Natural killer cell (primary cell): ENCODE measurements around the gene FKBP15. TPM values are rescaled to one million over a fixed set of nuclear protein-coding genes. Genes with fewer than 3 reads are reported as not detected.
"Not testable (repeated sequence)": the region's sequence is repeated elsewhere in the genome, so short reads cannot be mapped to it uniquely, and the experiment has no call there.

Experiments used
- ATAC-seq, 3 donors: fragments of 150-1000 bp in 2 of 3; fragments of 200-7000 bp in 1 of 3; cut with Tn5 transposase; 1 replicate in 1 of 3; 2 replicates in 2 of 3; pipeline ENCODE4 v1.10.0; 2021; ENCODE audit warnings: mild to moderate bottlenecking in 2 of 3, moderate library complexity in 2 of 3
- DNase-seq, 2 donors: peaks; one replicate each; pipeline versions ENCODE4 v3.0.0 to v3.0.0-alpha.2; 2013 to 2021; ENCODE audit warnings: mixed read lengths in 1 of 2
- H3K27ac ChIP-seq: one replicate; pipeline ENCODE4 v1.5.1; 2013; ENCODE audit warnings: mild to moderate bottlenecking, low read length
- H3K27me3 ChIP-seq: one replicate; pipeline ENCODE4 v1.6.1; 2013; ENCODE audit warnings: low read length; ENCODE audit not compliant: control insufficient read depth, insufficient read depth
- H3K36me3 ChIP-seq: one replicate; pipeline ENCODE4 v1.6.1; 2013; ENCODE audit warnings: low read length; ENCODE audit not compliant: control insufficient read depth, insufficient read depth
- H3K4me1 ChIP-seq: one replicate; pipeline ENCODE4 v1.6.1; 2013; ENCODE audit warnings: low read length; ENCODE audit not compliant: control insufficient read depth, insufficient read depth
- H3K4me3 ChIP-seq: one replicate; pipeline ENCODE4 v1.5.1; 2013; ENCODE audit warnings: low read length
- H3K9me3 ChIP-seq: one replicate; pipeline ENCODE4 v1.6.1; 2013; ENCODE audit warnings: low read length; ENCODE audit not compliant: control insufficient read depth, insufficient read depth
- H3K27ac Mint-ChIP-seq, 2 donors: one replicate each; pipeline ENCODE4 v1.8.0; 2022; ENCODE audit warnings: mild to moderate bottlenecking in 2 of 2, mixed read lengths in 2 of 2, moderate library complexity in 1 of 2
- H3K27me3 Mint-ChIP-seq, 2 donors: one replicate each; pipeline ENCODE4 v1.8.0; 2022; ENCODE audit warnings: low read depth in 2 of 2, mixed read lengths in 2 of 2
- H3K36me3 Mint-ChIP-seq: one replicate; pipeline ENCODE4 v1.8.0; 2022; ENCODE audit warnings: mixed read lengths
- H3K4me1 Mint-ChIP-seq, 2 donors: one replicate each; pipeline ENCODE4 v1.8.0; 2022; ENCODE audit warnings: mixed read lengths in 2 of 2
- H3K4me3 Mint-ChIP-seq: one replicate; pipeline ENCODE4 v1.8.0; 2022; ENCODE audit warnings: mild to moderate bottlenecking, moderate library complexity, mixed read lengths
- H3K9me3 Mint-ChIP-seq, 2 donors: one replicate each; pipeline ENCODE4 v1.8.0; 2022; ENCODE audit warnings: mixed read lengths in 2 of 2
- WGBS: methylation state at CpG from one replicate; pipeline ENCODE4 v1.1.7; 2013; ENCODE audit warnings: missing lambda C conversion rate; ENCODE audit not compliant: insufficient coverage; 5-methylcytosine and 5-hydroxymethylcytosine counted together
- intact Hi-C: fragments of 100-400 bp; cut with micrococcal nuclease; formaldehyde crosslinking; loops from one replicate; pipeline ENCODE4 v1.14.2; 2022
- total RNA-seq, 4 donors: library from RNA; stranded (reverse); fragments of 120-200 nt in 1 of 4; gene quantifications; one replicate each; pipeline versions ENCODE4 v1.2.3 to v1.2.4, GENCODE V29; 2013 to 2022
- TF ChIP-seq, protein P1 (sequence below): fragments of 200-600 bp; IDR thresholded peaks from one replicate; pipeline ENCODE4 v1.8.0; 2022; ENCODE audit warnings: antibody characterized with exemption

The FKBP15 gene
- total RNA-seq, 3 donors from 2014 or later (not counting 1 experiment from before 2014, with no cell fraction given): 35.0 to 37.9 (median 35.9) TPM

DNA sequence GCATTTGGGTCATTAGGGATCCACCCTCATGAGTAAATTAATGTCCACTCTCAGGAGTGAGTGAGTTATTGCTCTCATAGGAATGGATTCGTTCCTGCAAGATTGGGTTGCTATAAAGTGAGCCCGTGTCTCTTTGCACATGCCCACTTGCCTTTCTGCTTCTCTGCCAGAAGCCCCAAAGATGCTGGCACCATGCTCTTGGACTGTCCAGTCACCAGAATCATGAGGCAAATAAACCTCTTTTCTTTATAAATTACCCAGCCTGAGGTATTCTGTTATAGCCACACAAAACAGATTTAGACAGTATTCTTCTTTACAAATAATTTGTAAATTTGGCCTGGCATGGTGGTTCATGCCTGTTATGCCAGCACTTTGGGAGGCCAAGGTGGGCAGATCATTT lies 29.7 kb upstream of the FKBP15 start:
- intact Hi-C loops: no loop called here
- TF ChIP-seq, protein P1, sequence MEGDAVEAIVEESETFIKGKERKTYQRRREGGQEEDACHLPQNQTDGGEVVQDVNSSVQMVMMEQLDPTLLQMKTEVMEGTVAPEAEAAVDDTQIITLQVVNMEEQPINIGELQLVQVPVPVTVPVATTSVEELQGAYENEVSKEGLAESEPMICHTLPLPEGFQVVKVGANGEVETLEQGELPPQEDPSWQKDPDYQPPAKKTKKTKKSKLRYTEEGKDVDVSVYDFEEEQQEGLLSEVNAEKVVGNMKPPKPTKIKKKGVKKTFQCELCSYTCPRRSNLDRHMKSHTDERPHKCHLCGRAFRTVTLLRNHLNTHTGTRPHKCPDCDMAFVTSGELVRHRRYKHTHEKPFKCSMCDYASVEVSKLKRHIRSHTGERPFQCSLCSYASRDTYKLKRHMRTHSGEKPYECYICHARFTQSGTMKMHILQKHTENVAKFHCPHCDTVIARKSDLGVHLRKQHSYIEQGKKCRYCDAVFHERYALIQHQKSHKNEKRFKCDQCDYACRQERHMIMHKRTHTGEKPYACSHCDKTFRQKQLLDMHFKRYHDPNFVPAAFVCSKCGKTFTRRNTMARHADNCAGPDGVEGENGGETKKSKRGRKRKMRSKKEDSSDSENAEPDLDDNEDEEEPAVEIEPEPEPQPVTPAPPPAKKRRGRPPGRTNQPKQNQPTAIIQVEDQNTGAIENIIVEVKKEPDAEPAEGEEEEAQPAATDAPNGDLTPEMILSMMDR: no peak
- ATAC-seq: no peak

DNA sequence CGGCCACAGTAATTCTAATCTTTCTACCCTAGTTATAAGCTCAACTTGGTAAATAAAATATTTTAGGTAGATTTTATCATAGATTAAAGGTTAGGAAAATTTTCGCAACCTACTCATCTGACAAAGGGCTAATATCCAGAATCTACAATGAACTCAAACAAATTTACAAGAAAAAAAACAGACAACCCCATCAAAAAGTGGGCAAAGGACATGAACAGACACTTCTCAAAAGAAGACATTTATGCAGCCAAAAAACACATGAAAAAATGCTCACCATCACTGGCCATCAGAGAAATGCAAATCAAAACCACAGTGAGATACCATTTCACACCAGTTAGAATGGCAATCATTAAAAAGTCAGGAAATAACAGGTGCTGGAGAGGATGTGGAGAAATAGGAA lies 28.6 kb upstream of the FKBP15 start:
- H3K9me3 Mint-ChIP-seq, H3K36me3 Mint-ChIP-seq, DNase-seq, H3K4me3 Mint-ChIP-seq, H3K27me3 ChIP-seq, intact Hi-C loops, H3K4me1 ChIP-seq, ATAC-seq, H3K4me1 Mint-ChIP-seq, H3K27ac ChIP-seq, H3K36me3 ChIP-seq, H3K27ac Mint-ChIP-seq, H3K4me3 ChIP-seq, H3K27me3 Mint-ChIP-seq, H3K9me3 ChIP-seq: not testable (repeated sequence)
- no CpG with 5 or more reads among the region's 2 CpGs for WGBS

More for the DNA sequence above, 29.7 kb upstream of the FKBP15 start:
- Mint-ChIP-seq H3K9me3 (no peaks in the 10 kb centered on the region), H3K36me3 (no peaks in the 10 kb centered on the region), H3K4me1 (no peaks in the 10 kb centered on the region), H3K4me3 (no peak overlapping the region), H3K27ac (no peak overlapping the region), H3K27me3 (no peaks in the 10 kb centered on the region)
- 100% methylated on average over 2 of the region's 2 CpGs for WGBS
- H3K36me3 ChIP-seq: no peaks in the 10 kb centered on the region
- H3K4me1 ChIP-seq: no peaks in the 10 kb centered on the region
- H3K4me3 ChIP-seq: no peak overlapping the region
- no peak for DNase-seq
- H3K27ac ChIP-seq: no peak overlapping the region
- H3K9me3 ChIP-seq: no peaks in the 10 kb centered on the region
- H3K27me3 ChIP-seq: no peaks in the 10 kb centered on the region

DNA sequence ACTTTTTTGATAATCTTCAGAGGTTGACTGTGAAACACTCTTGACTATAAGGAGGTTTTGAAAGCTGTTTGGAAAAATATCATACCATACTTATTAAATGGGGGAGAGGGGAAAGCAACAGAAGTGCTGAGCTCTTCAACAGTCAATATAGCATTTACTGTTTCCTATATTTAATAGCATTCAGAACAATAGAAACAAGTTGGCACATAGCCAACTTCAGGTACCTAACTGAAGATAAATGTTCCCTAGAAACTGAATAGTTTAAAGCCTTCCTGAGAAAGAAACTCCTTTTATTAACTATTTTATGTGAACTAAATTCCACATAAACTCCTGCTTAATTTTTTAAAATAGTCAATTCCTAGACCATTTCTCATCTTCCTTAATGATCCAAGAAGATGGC lies 26.6 kb upstream of the FKBP15 start:
- Mint-ChIP-seq H3K27ac (no peak overlapping the region), H3K4me1 (no peaks in the 10 kb centered on the region), H3K36me3 (no peaks in the 10 kb centered on the region), H3K4me3 (no peak overlapping the region), H3K9me3 (no peaks in the 10 kb centered on the region), H3K27me3 (no peaks in the 10 kb centered on the region)
- Histone ChIP-seq H3K27me3 (no peaks in the 10 kb centered on the region), H3K36me3 (no peaks in the 10 kb centered on the region), H3K4me3 (no peak overlapping the region), H3K9me3 (no peaks in the 10 kb centered on the region), H3K27ac (no peak overlapping the region), H3K4me1 (no peaks in the 10 kb centered on the region)
- TF ChIP-seq, protein P1: no peak
- intact Hi-C loops: no loop called here
- DNase-seq: no peak
- ATAC-seq: no peak

DNA sequence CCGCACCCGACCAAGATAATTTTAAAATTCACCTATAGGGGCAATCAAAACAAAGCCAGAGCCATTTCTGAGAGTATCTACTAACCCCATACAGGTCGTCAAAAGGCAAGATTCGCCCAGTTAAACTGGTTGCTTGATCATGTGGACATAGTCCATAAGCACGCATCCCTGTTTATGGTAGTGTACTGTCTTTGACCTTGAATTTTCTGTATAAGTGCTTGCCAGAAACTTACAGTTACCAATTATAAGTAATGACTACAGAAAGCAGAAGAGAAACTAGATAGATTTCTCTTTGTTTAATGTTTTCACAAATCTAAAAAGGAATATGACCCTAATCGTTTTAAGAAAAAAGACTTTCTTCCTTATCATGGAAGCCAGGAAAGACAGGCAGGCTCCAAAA lies 25.9 kb upstream of the FKBP15 start:
- no peak overlapping the region for H3K27ac Mint-ChIP-seq
- intact Hi-C loops: no loop called here
- no peak for DNase-seq
- ATAC-seq: no peak
- H3K27me3 Mint-ChIP-seq: no peaks in the 10 kb centered on the region
- TF ChIP-seq, protein P1: no peak
- H3K4me3 ChIP-seq: no peak overlapping the region
- H3K36me3 ChIP-seq: no peaks in the 10 kb centered on the region
- H3K9me3 ChIP-seq: no peaks in the 10 kb centered on the region
- H3K4me1 Mint-ChIP-seq: no peaks in the 10 kb centered on the region
- H3K4me3 Mint-ChIP-seq: no peak overlapping the region
- H3K4me1 ChIP-seq: no peaks in the 10 kb centered on the region
- H3K27ac ChIP-seq: no peak overlapping the region
- no peaks in the 10 kb centered on the region for H3K27me3 ChIP-seq
- 87% methylated on average over 6 of the region's 6 CpGs for WGBS
- no peaks in the 10 kb centered on the region for H3K9me3 Mint-ChIP-seq
- no peaks in the 10 kb centered on the region for H3K36me3 Mint-ChIP-seq
